ENCODE data around the gene CHIA. TPM values are rescaled to one million over a fixed set of nuclear protein-coding genes. Genes with fewer than 3 reads are reported as not detected.

CHIA gene
- not detected for total RNA-seq

GRCh38 chr1:111290630-111291029 lies at the start of gene CHIA:
TSS of gene CHIA (plus strand) at chr1:111290851. CDS start at chr1:111310468, 19,617 bp downstream.

Small RNA genes within 50 kb of the gene (small RNA-seq; reads per million reads assigned to genes)
- gene AL356387.2 (ENCODE audit: low replicate concordance), result not detected

Other genes starting within 250 kb of the CHIA start
- gene DRAM2, start 150.8 kb upstream of the CHIA start, total RNA-seq, result 51.6 TPM
- 61.0 TPM for gene CEPT1, start 150.6 kb upstream of the CHIA start, total RNA-seq
- gene DENND2D, start 90.2 kb upstream of the CHIA start, total RNA-seq, result 0.94 TPM
- 0.31 TPM for gene CHI3L2, start 63.1 kb upstream of the CHIA start, total RNA-seq
- gene OVGP1, start 136.9 kb downstream of the CHIA start, total RNA-seq, result 5.6 TPM
- 31.3 TPM for gene WDR77, start 158.4 kb downstream of the CHIA start, total RNA-seq
- 130 TPM for gene ATP5PB, start 158.6 kb downstream of the CHIA start, total RNA-seq
- 1.6 TPM for gene C1orf162, start 183.1 kb downstream of the CHIA start, total RNA-seq
- 2.2 TPM for gene ADORA3, start 212.8 kb downstream of the CHIA start, total RNA-seq
- gene TMIGD3, start 212.8 kb downstream of the CHIA start, total RNA-seq, result 1.3 TPM